IPS-11a (cell line): ENCODE results near the gene TMEM11.
A peak's percentile ranks its signal among the peaks of the same experiment; 100 is the strongest.

Source experiments
- H3K4me3 ChIP-seq: one replicate; pipeline ENCODE4 v1.5.1; 2013; ENCODE audit warnings: low read depth, low read length, control low read depth

TMEM11 gene

GRCh38 chr17:21214015-21214776, at the start of gene TMEM11:
Gene TMEM11 (minus strand): TSS chr17:21214161. CDS start chr17:21214152, 9 bp downstream.
- peak within 1 kb of the TSS; percentile 93 for H3K4me3 ChIP-seq

- H3K4me3 ChIP-seq: no peak overlapping the region
These were observed 49.4 kb upstream of the TMEM11 start for GRCh38 chr17:21263376-21263775.

- no peak overlapping the region for H3K4me3 ChIP-seq
These were observed 48.5 kb upstream of the TMEM11 start for GRCh38 chr17:21262259-21262993.

- no peak overlapping the region for H3K4me3 ChIP-seq
These were observed 44.6 kb upstream of the TMEM11 start for GRCh38 chr17:21258593-21258992.

- peak overlapping the region; percentile 33 for H3K4me3 ChIP-seq
These were observed 39.9 kb upstream of the TMEM11 start for GRCh38 chr17:21253646-21254441.

GRCh38 chr17:21252796-21253645, 39.1 kb upstream of the TMEM11 start, which contains the start of gene NATD1:
Gene NATD1 (minus strand): TSS chr17:21253410. CDS start chr17:21253264, 146 bp downstream.
- H3K4me3 ChIP-seq: peak within 1 kb of the TSS; percentile 39

GRCh38 chr17:21252289-21252795, 38.4 kb upstream of the TMEM11 start:
- peak overlapping the region; percentile 39 for H3K4me3 ChIP-seq

- H3K4me3 ChIP-seq: no peak overlapping the region
These were observed 37.5 kb upstream of the TMEM11 start for GRCh38 chr17:21251337-21252010.

- no peak overlapping the region for H3K4me3 ChIP-seq
These were observed 36.9 kb upstream of the TMEM11 start for GRCh38 chr17:21250854-21251253.

- no peak overlapping the region for H3K4me3 ChIP-seq
These were observed 36.2 kb upstream of the TMEM11 start for GRCh38 chr17:21249920-21250703.

- no peak overlapping the region for H3K4me3 ChIP-seq
These were observed 35.3 kb upstream of the TMEM11 start for GRCh38 chr17:21249086-21249795.

- no peak overlapping the region for H3K4me3 ChIP-seq
These were observed 34.5 kb upstream of the TMEM11 start for GRCh38 chr17:21248500-21248899.

- no peak overlapping the region for H3K4me3 ChIP-seq
These were observed 33.7 kb upstream of the TMEM11 start for GRCh38 chr17:21247552-21248258.

- no peak overlapping the region for H3K4me3 ChIP-seq
These were observed 32.7 kb upstream of the TMEM11 start for GRCh38 chr17:21246698-21247097.

GRCh38 chr17:21245639-21246084, 31.7 kb upstream of the TMEM11 start:
- H3K4me3 ChIP-seq: no peak overlapping the region

- H3K4me3 ChIP-seq: no peak overlapping the region
These were observed 29.7 kb upstream of the TMEM11 start for GRCh38 chr17:21243516-21244303.
